ENCODE results near the gene SMOC2.
"Not testable (repeated sequence)": the region's sequence is repeated elsewhere in the genome, so short reads cannot be mapped to it uniquely, and the experiment has no call there.

The SMOC2 gene

GRCh38 chr6:168541307-168541706 lies 100.3 kb downstream of the SMOC2 start:
- DNase-seq (ENCODE audit: low read depth), result no peak

DNA sequence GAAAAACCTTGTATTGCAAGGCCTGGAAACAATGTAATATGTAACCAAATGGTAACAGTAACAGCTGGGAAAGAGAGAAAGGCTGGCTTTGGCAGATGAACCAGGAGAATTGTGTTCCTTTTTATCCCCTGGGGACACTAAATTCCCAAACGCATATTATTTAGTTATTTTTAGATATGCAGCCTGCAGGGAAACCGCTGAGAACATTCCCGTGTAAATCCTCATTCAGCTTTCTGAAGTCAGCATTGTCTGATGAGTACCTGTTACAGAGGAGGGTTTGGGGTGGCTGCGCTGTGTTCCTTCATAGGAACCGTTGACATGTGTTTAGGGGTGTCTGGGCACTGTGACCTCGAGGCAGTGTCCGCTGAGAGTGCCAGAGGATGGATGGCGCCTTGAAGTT lies 101.3 kb downstream of the SMOC2 start:
- no peak for DNase-seq (ENCODE audit: low read depth)

- DNase-seq (ENCODE audit: low read depth), result no peak
These were observed 104.4 kb downstream of the SMOC2 start for GRCh38 chr6:168545428-168545827.

GRCh38 chr6:168546151-168546550 lies 105.2 kb downstream of the SMOC2 start:
- DNase-seq (ENCODE audit: low read depth), result no peak

- no peak for DNase-seq (ENCODE audit: low read depth)
These were observed 105.7 kb downstream of the SMOC2 start for GRCh38 chr6:168546730-168547129.

- DNase-seq (ENCODE audit: low read depth), result no peak
These were observed 109.3 kb downstream of the SMOC2 start for GRCh38 chr6:168550326-168550725.

GRCh38 chr6:168554472-168554871 lies 113.5 kb downstream of the SMOC2 start:
- DNase-seq (ENCODE audit: low read depth), result no peak

GRCh38 chr6:168554898-168555617 lies 114.1 kb downstream of the SMOC2 start:
- DNase-seq (ENCODE audit: low read depth), result no peak

- DNase-seq (ENCODE audit: low read depth), result no peak
These were observed 114.8 kb downstream of the SMOC2 start for GRCh38 chr6:168555618-168556273.

DNA sequence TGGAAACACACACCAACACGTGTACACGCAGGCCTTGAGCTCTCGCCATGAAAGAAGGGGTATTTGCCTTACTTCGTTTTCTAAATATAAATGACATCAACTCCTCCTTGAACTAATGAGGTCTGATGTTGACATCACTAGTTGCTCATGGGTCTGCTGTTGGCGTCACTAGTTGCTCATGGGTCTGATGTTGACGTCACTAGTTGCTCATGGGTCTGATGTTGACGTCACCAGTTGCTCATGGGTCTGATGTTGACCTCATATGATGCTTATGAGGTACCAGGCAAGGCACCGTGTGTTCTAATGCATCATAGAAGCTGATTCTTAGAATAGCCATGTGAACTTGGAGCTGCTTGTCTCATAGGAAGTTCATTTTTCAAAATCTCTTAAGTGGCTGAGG lies 116.5 kb downstream of the SMOC2 start:
- no peak for DNase-seq (ENCODE audit: low read depth)

DNA sequence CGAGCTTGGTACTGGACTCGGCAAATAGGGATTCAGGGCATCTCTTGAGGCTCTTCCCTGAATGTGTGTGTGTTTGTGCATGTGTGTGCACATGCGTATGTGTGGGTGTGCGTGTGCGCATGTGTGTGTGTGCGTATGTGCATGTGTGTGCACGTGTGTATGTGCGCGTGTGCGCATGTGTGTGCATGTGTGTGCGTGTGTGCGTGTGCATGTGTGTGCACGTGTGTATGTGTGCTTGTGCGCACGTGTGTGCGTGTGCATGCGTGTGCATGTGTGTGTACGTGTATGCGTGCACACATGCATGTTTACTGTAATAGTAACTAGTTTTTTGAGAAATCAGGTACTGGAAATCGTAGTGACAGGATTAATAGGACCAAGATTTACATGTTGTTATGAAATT lies 117.7 kb downstream of the SMOC2 start:
- DNase-seq (ENCODE audit: low read depth), result no peak

- no peak for DNase-seq (ENCODE audit: low read depth)
These were observed 118.7 kb downstream of the SMOC2 start for GRCh38 chr6:168559574-168560098.

DNA sequence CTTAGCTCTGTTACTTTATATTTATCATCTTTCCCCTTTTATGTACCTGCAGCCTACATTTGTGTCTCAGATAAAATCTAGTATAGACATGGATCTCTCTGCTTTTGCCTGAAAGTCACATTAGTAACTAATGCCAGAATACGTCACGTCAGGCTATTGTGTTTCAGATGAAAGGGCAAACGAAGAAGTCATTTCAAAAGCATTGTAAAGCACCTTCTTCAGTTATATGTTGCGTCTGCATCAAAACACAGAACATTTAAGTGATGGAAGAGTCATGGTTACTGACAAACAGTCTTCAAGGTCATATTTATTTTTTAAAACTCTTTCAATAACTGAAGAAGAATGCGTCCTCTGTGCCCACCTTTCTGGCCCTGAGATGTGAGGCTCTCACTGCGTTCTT lies 119.1 kb downstream of the SMOC2 start:
- DNase-seq (ENCODE audit: low read depth), result no peak

GRCh38 chr6:168562576-168563151 lies 121.7 kb downstream of the SMOC2 start:
- no peak for DNase-seq (ENCODE audit: low read depth)

DNA sequence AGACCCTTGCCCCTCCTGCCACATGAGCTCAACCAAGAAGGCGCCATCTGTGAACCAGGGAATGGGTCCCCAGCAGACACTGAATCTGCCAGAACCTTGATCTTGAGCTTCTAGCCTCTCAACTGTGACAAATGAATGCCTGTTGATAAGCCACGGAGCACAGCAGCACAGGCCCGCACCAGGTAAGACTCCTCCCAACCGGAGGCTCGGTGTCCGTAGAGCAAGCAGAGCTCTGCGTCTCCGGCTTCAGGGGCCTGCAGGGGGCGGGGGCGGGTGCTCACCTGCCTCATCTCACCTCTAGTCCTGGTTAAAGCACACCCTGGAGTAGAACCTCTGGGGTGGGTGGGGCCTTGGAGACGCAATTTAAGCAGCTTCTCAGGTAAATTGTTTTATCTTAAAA lies 122.7 kb downstream of the SMOC2 start:
- DNase-seq (ENCODE audit: low read depth), result no peak

DNA sequence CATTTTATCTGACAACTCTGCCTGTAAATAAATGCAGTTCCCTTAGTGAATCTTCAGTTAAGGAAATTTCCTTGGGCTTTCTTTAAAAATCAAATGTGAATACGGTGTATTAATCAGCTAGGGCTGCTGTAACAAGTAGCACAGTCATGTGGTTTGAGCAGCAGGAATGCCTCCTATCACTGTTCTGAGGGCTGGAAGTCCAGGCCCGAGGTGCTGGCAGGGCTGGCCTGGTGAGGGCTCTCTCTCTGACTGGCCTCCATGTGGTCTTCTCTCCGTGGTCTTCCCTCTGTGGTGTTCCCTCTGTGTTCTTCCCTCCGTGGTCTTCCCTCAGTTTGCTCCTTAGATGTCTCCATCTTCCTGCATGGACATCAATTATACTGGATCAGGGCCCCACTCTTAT lies 124.1 kb downstream of the SMOC2 start:
- DNase-seq (ENCODE audit: low read depth), result no peak

DNA sequence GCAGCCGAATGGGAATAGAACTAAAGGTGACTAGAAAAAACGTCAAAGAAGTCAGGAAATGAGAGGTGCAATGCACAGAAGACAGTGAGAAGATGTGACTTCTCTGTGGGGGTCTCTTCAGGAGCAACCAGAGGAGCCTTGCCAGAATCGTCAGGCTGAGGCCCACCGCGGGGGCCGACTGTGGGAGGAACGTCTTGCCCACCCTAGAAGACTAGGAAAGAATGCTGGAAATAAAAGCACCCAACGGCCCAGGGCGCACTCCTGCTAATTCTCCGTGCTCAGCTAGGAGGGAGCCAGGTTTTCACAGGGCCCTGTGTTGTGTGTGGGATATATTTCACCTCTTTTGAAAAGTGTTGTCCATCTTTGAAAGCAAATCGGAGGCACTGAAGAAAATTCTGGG lies 129.2 kb downstream of the SMOC2 start:
- DNase-seq (ENCODE audit: low read depth), result no peak

- no peak for DNase-seq (ENCODE audit: low read depth)
These were observed 130.3 kb downstream of the SMOC2 start for GRCh38 chr6:168571268-168571667.

DNA sequence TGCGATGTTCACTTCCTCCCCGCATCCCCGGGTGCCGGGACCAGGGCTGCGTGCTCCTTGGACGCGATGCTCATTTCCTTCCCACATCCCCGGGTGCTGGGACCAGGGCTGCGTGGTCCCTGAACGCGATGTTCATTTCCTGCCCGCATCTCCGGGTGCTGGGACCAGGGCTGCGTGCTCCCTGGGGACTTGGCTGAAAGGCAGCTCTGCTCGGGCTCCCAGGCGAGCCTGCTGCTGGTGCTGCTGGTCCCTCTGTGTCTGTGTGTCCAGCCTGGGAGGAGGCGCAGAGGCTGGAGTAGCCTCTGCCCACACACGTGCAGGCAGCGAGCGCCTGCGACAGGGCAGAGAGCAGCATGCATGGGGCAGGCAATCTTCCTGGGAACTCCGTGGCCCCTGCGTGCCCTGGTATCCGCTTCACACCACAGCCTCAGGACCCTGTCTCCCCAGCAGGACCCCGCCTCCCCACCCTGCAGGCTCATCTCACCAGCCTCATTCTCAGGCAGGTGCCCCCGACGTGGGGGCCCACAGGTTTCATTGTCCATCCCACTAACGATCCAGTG lies 132.4 kb downstream of the SMOC2 start:
- DNase-seq (ENCODE audit: low read depth), result not testable (repeated sequence)

GRCh38 chr6:168574075-168574698 lies 133.2 kb downstream of the SMOC2 start:
- no peak for DNase-seq (ENCODE audit: low read depth)

DNA sequence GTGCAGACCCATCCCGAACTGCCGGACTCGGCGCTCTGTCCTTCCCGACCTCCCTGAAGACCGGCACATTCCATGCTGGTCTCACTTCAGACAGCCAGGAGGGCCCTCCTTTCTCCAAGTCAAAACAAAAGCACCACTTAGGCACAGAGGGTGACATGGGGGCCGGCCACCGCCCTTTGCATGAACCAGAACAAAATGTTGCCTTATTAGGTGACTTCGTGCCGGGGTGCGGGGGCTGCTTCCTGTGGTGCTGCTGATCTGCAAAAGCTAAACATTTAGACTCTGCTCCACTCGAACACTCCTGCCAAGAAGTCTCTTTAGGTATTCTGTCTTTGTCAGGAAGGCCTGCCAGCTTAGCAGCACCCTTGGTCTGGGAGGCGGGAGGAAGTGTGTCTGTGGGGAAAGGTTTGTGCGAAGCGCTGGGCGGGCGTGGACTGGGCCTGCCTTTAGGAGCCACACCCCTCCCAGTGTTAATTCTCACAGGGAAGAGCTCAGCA lies 133.8 kb downstream of the SMOC2 start:
- no peak for DNase-seq (ENCODE audit: low read depth)

- DNase-seq (ENCODE audit: low read depth), result no peak
These were observed 134.5 kb downstream of the SMOC2 start for GRCh38 chr6:168575346-168576098.

All from EH (cell line).